Mesothelial cell of epicardium (in vitro differentiated cells): Measurements from ENCODE around the gene AFM. TPM values are rescaled to one million over a fixed set of nuclear protein-coding genes. Genes with fewer than 3 reads are reported as not detected.

ENCODE experiments used
- DNase-seq, 2 experiments: peaks; one replicate each; pipeline ENCODE4 v3.0.0; 2021; ENCODE audit warnings: low spot score in 2 of 2; ENCODE audit not compliant: unreplicated experiment in 2 of 2
- H3K27ac Mint-ChIP-seq: 2 replicates; pipeline ENCODE4 v1.8.0; 2021; ENCODE audit warnings: mixed read lengths
- H3K27me3 Mint-ChIP-seq: 2 replicates; pipeline ENCODE4 v1.8.0; 2021; ENCODE audit warnings: low read depth, mixed read lengths
- H3K36me3 Mint-ChIP-seq: 2 replicates; pipeline ENCODE4 v1.8.0; 2021; ENCODE audit warnings: mixed read lengths
- H3K4me1 Mint-ChIP-seq: 2 replicates; pipeline ENCODE4 v1.8.0; 2021; ENCODE audit warnings: mixed read lengths
- H3K4me3 Mint-ChIP-seq: 2 replicates; pipeline ENCODE4 v1.8.0; 2021; ENCODE audit warnings: mild to moderate bottlenecking, moderate library complexity, mixed read lengths
- H3K9me3 Mint-ChIP-seq: 2 replicates; pipeline ENCODE4 v1.8.0; 2021; ENCODE audit warnings: mixed read lengths
- CTCF ChIP-seq: fragments of 200-600 bp; sonication (generic); IDR thresholded peaks from one replicate; pipeline ENCODE4 v1.5.0; 2021; ENCODE audit warnings: antibody characterized with exemption; ENCODE audit not compliant: unreplicated experiment
- total RNA-seq: library from RNA; stranded (reverse); gene quantifications from 3 replicates; pipeline ENCODE4 v1.2.1, GENCODE V29; 2021

AFM gene
- total RNA-seq, 1 donor from 2014 or later: not detected

GRCh38 chr4:73445383-73446335, 35.9 kb upstream of the AFM start:
- no peaks in the 10 kb centered on the region for H3K36me3 Mint-ChIP-seq
- no peaks in the 10 kb centered on the region for H3K27me3 Mint-ChIP-seq
- H3K27ac Mint-ChIP-seq: no peak overlapping the region
- H3K9me3 Mint-ChIP-seq: no peaks in the 10 kb centered on the region
- H3K4me1 Mint-ChIP-seq: peaks cover 9% of the 10 kb centered on the region
- no peak overlapping the region for H3K4me3 Mint-ChIP-seq
- no peak for TF ChIP-seq CTCF
- DNase-seq: no peak

GRCh38 chr4:73446336-73446938, 35.1 kb upstream of the AFM start:
- Mint-ChIP-seq H3K27ac (no peak overlapping the region), H3K36me3 (no peaks in the 10 kb centered on the region), H3K27me3 (no peaks in the 10 kb centered on the region), H3K9me3 (no peaks in the 10 kb centered on the region), H3K4me1 (peaks cover 11% of the 10 kb centered on the region), H3K4me3 (no peak overlapping the region)
- TF ChIP-seq CTCF: peak; percentile 53
- DNase-seq: no peak

GRCh38 chr4:73447671-73448070, 33.9 kb upstream of the AFM start:
- no peaks in the 10 kb centered on the region for H3K36me3 Mint-ChIP-seq
- H3K4me1 Mint-ChIP-seq: peaks cover 13% of the 10 kb centered on the region
- no peak for DNase-seq

GRCh38 chr4:73448448-73449203, 32.9 kb upstream of the AFM start:
- peaks cover 19% of the 10 kb centered on the region for H3K4me1 Mint-ChIP-seq
- H3K9me3 Mint-ChIP-seq: no peaks in the 10 kb centered on the region
- H3K36me3 Mint-ChIP-seq: no peaks in the 10 kb centered on the region
- no peaks in the 10 kb centered on the region for H3K27me3 Mint-ChIP-seq
- no peak for TF ChIP-seq CTCF
- DNase-seq: no peak
- no peak overlapping the region for H3K27ac Mint-ChIP-seq
- H3K4me3 Mint-ChIP-seq: no peak overlapping the region

More at GRCh38 chr4:73447671-73448070, 33.9 kb upstream of the AFM start:
- TF ChIP-seq CTCF: no peak
- Mint-ChIP-seq H3K27ac (no peak overlapping the region), H3K9me3 (no peaks in the 10 kb centered on the region), H3K4me3 (no peak overlapping the region), H3K27me3 (no peaks in the 10 kb centered on the region)

- DNase-seq: no peak
- Mint-ChIP-seq H3K4me3 (no peak overlapping the region), H3K27me3 (no peaks in the 10 kb centered on the region)
Observed at GRCh38 chr4:73450398-73451004, 31.0 kb upstream of the AFM start.

More at GRCh38 chr4:73450398-73451004, 31.0 kb upstream of the AFM start:
- TF ChIP-seq CTCF: no peak
- Mint-ChIP-seq H3K27ac (no peak overlapping the region), H3K9me3 (no peaks in the 10 kb centered on the region), H3K4me1 (peaks cover 20% of the 10 kb centered on the region), H3K36me3 (no peaks in the 10 kb centered on the region)
